Measurements from ENCODE around the gene ZC2HC1B.

- TF ChIP-seq CTCF (IDR thresholded peaks at IDR 0.05; ENCODE audit: low read depth, low read length) (no peak), EZH2phosphoT487 (IDR thresholded peaks at IDR 0.05; ENCODE audit: low read depth) (no peak)
Observed at GRCh38 chr6:143937668-143937970, 73.3 kb downstream of the ZC2HC1B start.

Measured in OCI-LY3 (cell line).